ENCODE measurements around the gene SOHLH1.

Gene SOHLH1

GRCh38 chr9:135650408-135650807, 48.9 kb downstream of the SOHLH1 start:
- no peak overlapping the region for H3K27ac ChIP-seq (ENCODE audit: low read length)
- H3K27me3 ChIP-seq (ENCODE audit: insufficient read depth, low read length, poor library complexity): no peaks in the 10 kb centered on the region
- TF ChIP-seq EZH2 (IDR thresholded peaks at IDR 0.05; ENCODE audit: borderline replicate concordance, low read depth, low read length, severe bottlenecking) (no peak), CTCF (IDR thresholded peaks at IDR 0.05; ENCODE audit: borderline replicate concordance, extremely low read depth, low read length, poor library complexity, severe bottlenecking) (no peak)
- DNase-seq: no peak
- no peak overlapping the region for H3K4me3 ChIP-seq (ENCODE audit: low read depth in 1 of 2, low read length in 2 of 2)
- ATAC-seq (ENCODE audit: insufficient read depth, low read depth): no peak
- H3K4me2 ChIP-seq (ENCODE audit: insufficient read depth, low read length): no peak overlapping the region
- no peaks in the 10 kb centered on the region for H3K79me2 ChIP-seq (ENCODE audit: insufficient read depth, low read length)
- H3K4me1 ChIP-seq (ENCODE audit: insufficient read depth, low read length): no peaks in the 10 kb centered on the region
- no peaks in the 10 kb centered on the region for H3K36me3 ChIP-seq (ENCODE audit: insufficient read depth, low read length)
- no peak overlapping the region for H2AFZ ChIP-seq (ENCODE audit: low read depth, low read length)
- H4K20me1 ChIP-seq (ENCODE audit: insufficient read depth, low read length): no peaks in the 10 kb centered on the region
- H3K9ac ChIP-seq (ENCODE audit: low read depth, low read length): no peak overlapping the region
- peaks cover 23% of the 10 kb centered on the region for H3K9me3 ChIP-seq (ENCODE audit: insufficient read depth, low read length, severe bottlenecking)

GRCh38 chr9:135649508-135649907, 49.8 kb downstream of the SOHLH1 start:
- H3K4me1 ChIP-seq (ENCODE audit: insufficient read depth, low read length): no peaks in the 10 kb centered on the region
- DNase-seq: no peak
- H3K9me3 ChIP-seq (ENCODE audit: insufficient read depth, low read length, severe bottlenecking): peaks cover 28% of the 10 kb centered on the region
- no peak overlapping the region for H3K4me3 ChIP-seq (ENCODE audit: low read depth in 1 of 2, low read length in 2 of 2)
- H3K79me2 ChIP-seq (ENCODE audit: insufficient read depth, low read length): no peaks in the 10 kb centered on the region
- no peak overlapping the region for H3K27ac ChIP-seq (ENCODE audit: low read length)
- H3K27me3 ChIP-seq (ENCODE audit: insufficient read depth, low read length, poor library complexity): no peaks in the 10 kb centered on the region
- TF ChIP-seq CTCF (IDR thresholded peaks at IDR 0.05; ENCODE audit: borderline replicate concordance, extremely low read depth, low read length, poor library complexity, severe bottlenecking) (no peak), EZH2 (IDR thresholded peaks at IDR 0.05; ENCODE audit: borderline replicate concordance, low read depth, low read length, severe bottlenecking) (no peak)
- no peak overlapping the region for H3K9ac ChIP-seq (ENCODE audit: low read depth, low read length)
- no peaks in the 10 kb centered on the region for H3K36me3 ChIP-seq (ENCODE audit: insufficient read depth, low read length)
- H3K4me2 ChIP-seq (ENCODE audit: insufficient read depth, low read length): no peak overlapping the region
- ATAC-seq (ENCODE audit: insufficient read depth, low read depth): no peak
- no peaks in the 10 kb centered on the region for H4K20me1 ChIP-seq (ENCODE audit: insufficient read depth, low read length)
- no peak overlapping the region for H2AFZ ChIP-seq (ENCODE audit: low read depth, low read length)

GRCh38 chr9:135648494-135649410, 50.5 kb downstream of the SOHLH1 start:
- Histone ChIP-seq H3K4me2 (ENCODE audit: insufficient read depth, low read length) (no peak overlapping the region), H4K20me1 (ENCODE audit: insufficient read depth, low read length) (no peaks in the 10 kb centered on the region), H3K79me2 (ENCODE audit: insufficient read depth, low read length) (no peaks in the 10 kb centered on the region), H2AFZ (ENCODE audit: low read depth, low read length) (no peak overlapping the region), H3K9me3 (ENCODE audit: insufficient read depth, low read length, severe bottlenecking) (peaks cover 28% of the 10 kb centered on the region), H3K27ac (ENCODE audit: low read length) (no peak overlapping the region), H3K36me3 (ENCODE audit: insufficient read depth, low read length) (no peaks in the 10 kb centered on the region), H3K9ac (ENCODE audit: low read depth, low read length) (no peak overlapping the region), H3K27me3 (ENCODE audit: insufficient read depth, low read length, poor library complexity) (no peaks in the 10 kb centered on the region), H3K4me1 (ENCODE audit: insufficient read depth, low read length) (no peaks in the 10 kb centered on the region), H3K4me3 (ENCODE audit: low read depth in 1 of 2, low read length in 2 of 2) (no peak overlapping the region)
- DNase-seq (no peak), ATAC-seq (ENCODE audit: insufficient read depth, low read depth) (no peak)
- TF ChIP-seq EZH2 (IDR thresholded peaks at IDR 0.05; ENCODE audit: borderline replicate concordance, low read depth, low read length, severe bottlenecking): no peak

GRCh38 chr9:135647884-135648283, 51.4 kb downstream of the SOHLH1 start:
- Histone ChIP-seq H4K20me1 (ENCODE audit: insufficient read depth, low read length) (no peaks in the 10 kb centered on the region), H3K9ac (ENCODE audit: low read depth, low read length) (no peak overlapping the region), H3K27ac (ENCODE audit: low read length) (no peak overlapping the region), H3K9me3 (ENCODE audit: insufficient read depth, low read length, severe bottlenecking) (peaks cover 26% of the 10 kb centered on the region), H3K4me1 (ENCODE audit: insufficient read depth, low read length) (no peaks in the 10 kb centered on the region), H3K27me3 (ENCODE audit: insufficient read depth, low read length, poor library complexity) (no peaks in the 10 kb centered on the region), H3K4me2 (ENCODE audit: insufficient read depth, low read length) (no peak overlapping the region), H3K79me2 (ENCODE audit: insufficient read depth, low read length) (no peaks in the 10 kb centered on the region), H3K4me3 (ENCODE audit: low read depth in 1 of 2, low read length in 2 of 2) (no peak overlapping the region), H3K36me3 (ENCODE audit: insufficient read depth, low read length) (no peaks in the 10 kb centered on the region), H2AFZ (ENCODE audit: low read depth, low read length) (no peak overlapping the region)
- ATAC-seq (ENCODE audit: insufficient read depth, low read depth) (no peak), DNase-seq (no peak)
- TF ChIP-seq EZH2 (IDR thresholded peaks at IDR 0.05; ENCODE audit: borderline replicate concordance, low read depth, low read length, severe bottlenecking) (no peak), CTCF (IDR thresholded peaks at IDR 0.05; ENCODE audit: borderline replicate concordance, extremely low read depth, low read length, poor library complexity, severe bottlenecking) (no peak)

Data from DND-41 (cell line).